ENCODE results near the gene LMAN2L. TPM values are rescaled to one million over a fixed set of nuclear protein-coding genes. Genes with fewer than 3 reads are reported as not detected.

The LMAN2L gene
- 24.0 and 33.0 TPM in 2 replicates for total RNA-seq

DNA sequence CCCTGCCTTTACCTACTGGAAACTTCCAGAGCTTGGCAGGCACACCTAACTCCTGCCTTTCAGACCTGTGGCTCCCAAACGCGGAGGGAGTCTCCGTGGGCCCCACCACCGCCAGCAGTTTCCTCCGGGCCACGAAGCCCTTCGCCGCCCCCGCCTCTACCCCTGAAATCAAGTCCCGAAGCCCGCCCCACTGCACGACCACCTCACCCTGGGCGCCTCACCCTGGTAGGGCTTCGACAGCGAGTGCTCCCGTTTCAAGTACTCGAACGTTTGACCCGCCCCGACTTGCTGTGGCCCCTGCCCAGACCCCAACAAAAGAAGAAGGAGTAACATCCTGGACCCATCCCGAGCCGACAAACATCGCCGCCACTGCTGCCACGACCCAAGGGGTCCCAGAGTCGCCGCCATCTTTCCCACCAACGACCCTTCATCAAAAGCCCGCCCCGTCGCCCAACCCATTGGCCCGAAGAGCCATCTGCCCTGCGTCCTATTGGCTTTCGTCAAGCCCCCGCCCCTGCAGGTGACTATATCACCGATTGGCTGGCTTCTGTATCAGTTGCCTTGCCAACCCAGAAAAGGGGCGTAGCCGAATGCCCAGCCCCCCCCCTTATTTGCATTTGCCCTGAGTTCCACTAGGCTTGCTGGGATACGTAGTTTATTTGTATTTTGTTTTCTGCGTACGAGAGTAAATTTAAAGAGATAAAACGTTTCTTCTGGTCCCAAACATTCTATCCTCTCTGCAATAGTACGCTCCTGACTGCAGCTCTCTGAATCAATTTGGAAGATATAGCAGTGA, at the start of gene LMAN2L:
LMAN2L (minus strand) TSS at position 432 of the 796 bp plus-strand sequence; CDS start at position 408, 24 bp downstream.

GRCh38 chr2:96760036-96760985, 20.4 kb upstream of the LMAN2L start, which contains the start of gene CNNM4:
CNNM4 (plus strand) TSS chr2:96760902; CDS start chr2:96761000, 98 bp downstream.

Other genes with a start within 250 kb of the LMAN2L start
- 0.11 TPM in 1 of 2 replicates, not detected in the other for gene NEURL3, start 234.7 kb downstream of the LMAN2L start, total RNA-seq
- 11.0 and 11.8 TPM in 2 replicates for gene ARID5A, start 203.3 kb downstream of the LMAN2L start, total RNA-seq
- 47.0 and 47.5 TPM in 2 replicates for gene KANSL3, start 101.8 kb downstream of the LMAN2L start, total RNA-seq
- gene FER1L5, start 97.3 kb downstream of the LMAN2L start, total RNA-seq, result 1.5 and 1.6 TPM in 2 replicates
- gene CNNM4, start 20.8 kb upstream of the LMAN2L start, total RNA-seq, result 5.4 and 5.6 TPM in 2 replicates
- 5.8 and 8.1 TPM in 2 replicates for gene CNNM3, start 76.2 kb upstream of the LMAN2L start, total RNA-seq
- 2.0 and 2.4 TPM in 2 replicates for gene ANKRD23, start 104.0 kb upstream of the LMAN2L start, total RNA-seq
- gene ANKRD39, start 118.0 kb upstream of the LMAN2L start, total RNA-seq, result 11.0 and 11.7 TPM in 2 replicates
- gene SEMA4C, start 130.0 kb upstream of the LMAN2L start, total RNA-seq, result 24.3 and 27.5 TPM in 2 replicates
- not detected in 2 replicates for gene FAM178B, start 246.5 kb upstream of the LMAN2L start, total RNA-seq

All from uterine smooth muscle cell (primary cell).